GM19193 (cell line): Measurements from ENCODE around the gene CALCOCO1.

Source experiments
- POLR2A ChIP-seq: IDR thresholded peaks from 4 replicates; pipeline ENCODE4 v1.6.1; 2011; ENCODE audit not compliant: insufficient read depth, insufficient read length; ENCODE audit errors: extremely low read depth

The CALCOCO1 gene

DNA sequence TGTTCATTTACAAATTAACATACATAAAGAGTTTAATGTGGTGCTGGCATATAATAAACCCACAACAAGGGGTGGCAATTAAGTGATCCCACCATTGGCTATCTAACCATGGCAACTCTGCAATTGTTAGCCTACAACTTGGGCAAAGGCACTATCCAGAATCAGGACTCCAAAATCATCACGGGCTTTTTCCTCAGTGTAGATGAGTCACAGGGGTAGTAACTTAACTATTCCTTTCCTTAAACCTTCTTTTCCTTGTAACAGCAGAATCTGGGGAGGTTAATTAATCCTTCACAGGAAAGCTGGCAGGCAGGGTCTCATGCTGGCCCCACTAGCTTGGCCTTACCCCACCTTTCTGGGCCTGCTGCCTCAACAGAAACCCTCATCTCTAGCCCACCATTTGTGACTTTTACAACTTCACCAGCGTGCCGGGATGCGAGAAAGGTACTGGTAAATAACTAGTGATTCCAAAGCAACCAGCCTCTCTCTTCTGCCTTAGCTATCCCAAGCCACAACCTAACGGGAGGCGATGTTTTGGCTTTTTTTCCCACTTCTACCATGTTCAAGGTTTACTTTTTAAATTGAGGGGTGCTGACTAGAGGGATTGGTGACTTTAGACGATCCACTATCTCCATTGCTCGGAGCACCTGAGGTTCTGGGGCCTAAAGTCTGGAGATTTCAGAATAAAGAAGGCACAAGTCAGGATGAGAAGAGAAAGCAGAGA, 52.1 kb downstream of the CALCOCO1 start:
- TF ChIP-seq POLR2A = no peak

DNA sequence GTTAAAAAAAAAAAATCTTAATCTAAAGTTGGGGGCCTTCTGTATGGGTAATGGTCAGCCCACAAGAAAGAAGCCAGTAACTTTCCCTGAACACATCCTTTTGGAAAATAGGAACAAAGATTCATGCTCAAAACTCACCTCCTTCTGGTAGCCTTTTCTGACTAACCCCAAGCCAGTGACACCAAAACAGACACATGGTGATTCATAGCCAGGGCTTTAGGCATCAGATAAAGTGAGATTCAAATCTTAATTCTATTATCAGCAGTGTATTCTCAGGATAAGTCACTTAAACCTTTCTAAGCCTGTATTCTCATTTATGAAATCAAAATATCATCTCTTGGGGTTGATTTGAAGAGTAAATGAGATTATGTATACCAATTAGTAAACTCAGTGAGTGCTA, 56.3 kb downstream of the CALCOCO1 start:
- no peak for TF ChIP-seq POLR2A

DNA sequence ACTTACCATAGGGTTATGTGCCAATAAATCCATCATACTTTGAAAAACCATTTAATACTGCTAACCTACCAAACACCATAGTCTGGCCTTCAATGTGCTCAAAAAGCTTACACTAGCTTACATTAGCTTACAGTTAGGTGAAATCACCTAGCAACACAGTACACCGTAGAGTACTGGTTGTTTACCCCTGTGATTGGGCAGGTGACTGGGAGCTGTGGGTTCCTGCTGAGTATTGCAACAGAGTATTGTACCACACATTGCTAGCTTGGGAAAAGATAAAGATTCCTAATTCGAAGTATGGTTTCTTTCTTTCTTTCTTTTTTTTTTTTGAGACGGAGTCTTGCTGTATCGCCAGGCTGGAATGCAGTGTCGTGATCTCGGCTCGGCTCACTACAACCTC, 56.9 kb downstream of the CALCOCO1 start:
- TF ChIP-seq POLR2A = no peak

DNA sequence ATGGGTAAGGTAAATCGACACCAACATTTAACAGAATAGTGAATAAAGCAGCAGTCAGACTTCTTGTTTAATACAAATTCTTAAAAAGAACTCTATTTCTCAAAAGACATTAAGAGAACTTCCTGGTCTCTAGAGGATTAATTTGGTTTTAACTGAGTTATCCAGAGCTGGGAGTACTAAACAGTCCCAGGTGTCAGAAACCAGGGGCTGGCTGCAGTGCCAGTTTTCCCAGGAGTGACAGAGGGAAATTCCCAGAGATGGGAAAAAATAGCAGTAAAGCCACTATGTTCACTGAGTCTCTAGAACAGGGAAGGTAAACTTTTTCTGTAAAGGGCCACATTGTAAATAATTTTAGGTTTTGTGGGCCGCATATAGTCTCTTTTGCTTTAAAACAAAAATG, 60.2 kb downstream of the CALCOCO1 start:
- TF ChIP-seq POLR2A = no peak

DNA sequence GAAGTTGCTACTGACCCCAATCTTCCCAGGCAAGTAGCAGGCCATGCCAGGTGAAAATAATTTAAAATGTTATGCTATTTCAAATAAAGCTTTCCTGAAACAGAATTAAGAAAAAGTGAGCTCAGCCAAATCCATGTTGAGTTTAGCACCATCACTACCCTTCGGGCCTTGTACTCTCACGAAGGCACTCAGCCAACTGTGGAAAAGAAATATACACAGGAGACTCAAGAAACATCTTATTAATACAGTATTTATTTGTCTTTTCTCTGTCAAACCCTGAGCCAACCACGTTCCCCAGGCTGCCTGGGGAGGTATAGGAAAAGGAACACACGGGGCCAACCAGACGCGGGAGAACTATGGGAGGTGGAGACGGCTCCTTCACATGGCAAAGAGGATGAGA, 62.3 kb downstream of the CALCOCO1 start:
- no peak for TF ChIP-seq POLR2A

DNA sequence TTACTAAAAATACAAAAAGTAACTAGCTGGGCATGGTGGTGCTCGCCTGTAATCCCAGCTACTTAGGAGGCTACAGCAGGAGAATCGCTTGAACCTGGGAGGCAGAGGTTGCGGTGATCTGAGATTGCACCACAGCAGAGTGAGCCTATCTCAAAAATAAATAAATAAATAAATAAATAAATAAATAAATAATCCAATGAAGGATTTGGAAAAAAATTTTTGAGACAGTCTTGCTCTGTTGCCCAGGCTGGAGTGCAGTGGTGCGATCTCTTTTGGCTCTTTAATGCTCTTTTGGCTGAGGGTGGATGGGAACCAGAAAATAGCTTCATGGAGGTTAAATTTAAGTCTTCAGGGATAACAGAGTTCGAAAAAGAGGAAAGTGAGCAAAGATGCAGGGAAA, 63.1 kb downstream of the CALCOCO1 start:
- TF ChIP-seq POLR2A = no peak

DNA sequence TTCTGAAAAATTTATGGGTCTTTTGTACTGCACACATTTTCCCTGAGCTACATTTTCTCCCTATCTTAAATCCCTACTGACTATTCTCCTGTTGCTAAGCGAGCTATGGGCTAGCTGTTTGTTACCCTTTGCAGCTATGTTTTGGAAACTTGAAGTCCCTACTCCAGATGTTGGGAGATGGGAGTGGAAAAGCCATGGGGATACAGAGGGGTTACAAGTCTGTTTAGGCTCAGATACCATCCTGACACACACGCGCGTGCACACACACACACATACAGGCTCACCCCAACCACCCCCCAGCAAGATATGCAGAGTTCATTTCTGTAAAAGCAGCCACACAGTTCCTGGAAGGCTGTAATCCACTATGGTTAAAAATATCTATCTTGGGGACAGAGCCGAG, 67.2 kb downstream of the CALCOCO1 start:
- TF ChIP-seq POLR2A = no peak

DNA sequence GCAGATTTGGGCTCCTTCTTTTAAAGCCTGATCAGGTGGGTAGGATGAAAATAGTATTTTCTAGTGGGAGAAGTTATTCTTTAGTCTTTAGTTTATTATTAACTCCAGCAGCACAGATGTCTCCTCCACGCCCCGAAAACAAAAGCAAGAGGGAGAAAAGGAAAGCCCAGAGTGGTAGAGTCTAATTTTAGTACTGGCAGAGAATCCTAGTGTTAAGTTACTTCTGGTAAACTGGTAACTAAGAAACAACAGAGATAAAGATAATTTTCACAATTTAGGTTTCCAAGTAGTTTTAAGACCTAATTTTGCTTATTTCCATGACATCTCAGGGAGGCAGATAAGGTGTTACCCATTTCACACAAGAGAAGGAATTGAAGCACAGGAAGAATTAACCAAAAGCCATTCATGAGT, 67.7 kb downstream of the CALCOCO1 start:
- no peak for TF ChIP-seq POLR2A

DNA sequence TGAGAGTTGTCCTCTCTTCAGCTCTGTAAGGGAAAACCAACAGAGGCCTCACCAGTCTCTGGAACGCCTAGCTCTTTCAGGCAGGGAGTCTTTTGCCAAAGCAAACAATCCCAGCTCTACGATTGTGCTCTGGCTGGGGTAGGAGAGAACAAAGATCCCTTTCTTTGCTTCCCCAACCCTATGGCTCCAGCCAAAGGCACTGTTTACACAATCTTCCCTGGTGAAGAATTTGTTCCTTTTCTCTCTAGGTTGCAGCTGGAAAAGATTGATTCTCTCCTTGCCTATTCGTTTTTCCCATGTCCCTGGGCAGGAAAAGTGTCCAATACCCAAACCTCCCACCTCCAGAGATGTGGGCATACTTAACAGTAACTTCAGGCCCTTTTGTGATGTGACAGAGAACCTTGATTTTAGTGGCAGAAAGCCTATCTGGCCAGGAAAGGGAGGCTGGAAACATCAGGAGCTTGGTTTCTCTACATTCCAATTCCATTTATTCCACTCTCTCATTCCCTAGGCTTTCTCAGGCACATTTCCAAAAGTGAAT, 68.2 kb downstream of the CALCOCO1 start:
- TF ChIP-seq POLR2A = no peak
